Small intestine (tissue), 7 donors: ENCODE measurements around the gene CLSTN3. TPM values are rescaled to one million over a fixed set of nuclear protein-coding genes. Genes with fewer than 3 reads are reported as not detected.

Experiments used
- DNase-seq, 2 donors: peaks; one replicate each; pipeline versions ENCODE4 v3.0.0 to v3.0.0-alpha.2; 2013
- FAIRE-seq: peaks from 2 replicates; lab custom pipeline; 2012; peaks lifted over from hg19 to GRCh38; lab: Jason Lieb, UNC
- H3K27ac ChIP-seq, 3 donors: one replicate each; pipeline ENCODE4 v1.5.1; 2013; ENCODE audit warnings: low read length in 2 of 3, mild to moderate bottlenecking in 2 of 3, control low read depth in 1 of 3, inconsistent platforms in 1 of 3, low read depth in 1 of 3, moderate library complexity in 1 of 3
- H3K27me3 ChIP-seq, 3 donors: one replicate each; pipeline ENCODE4 v1.6.1; 2013; ENCODE audit warnings: low read length in 3 of 3, inconsistent platforms in 1 of 3; ENCODE audit not compliant: control insufficient read depth in 3 of 3, insufficient read depth in 3 of 3
- H3K36me3 ChIP-seq, 3 donors: one replicate each; pipeline ENCODE4 v1.6.1; 2013; ENCODE audit warnings: low read length in 3 of 3, inconsistent platforms in 1 of 3, low read depth in 1 of 3, mild to moderate bottlenecking in 1 of 3, moderate library complexity in 1 of 3; ENCODE audit not compliant: control insufficient read depth in 3 of 3, insufficient read depth in 2 of 3
- H3K4me1 ChIP-seq, 3 donors: one replicate each; pipeline ENCODE4 v1.6.1; 2013; ENCODE audit warnings: low read length in 2 of 3, inconsistent platforms in 1 of 3, low read depth in 1 of 3, mild to moderate bottlenecking in 1 of 3, moderate library complexity in 1 of 3; ENCODE audit not compliant: control insufficient read depth in 3 of 3, insufficient read depth in 2 of 3
- H3K4me3 ChIP-seq, 3 donors: one replicate each; pipeline ENCODE4 v1.5.1; 2013; ENCODE audit warnings: low read length in 3 of 3, control low read depth in 1 of 3, inconsistent platforms in 1 of 3, low read depth in 1 of 3, mild to moderate bottlenecking in 1 of 3, moderate library complexity in 1 of 3
- H3K9me3 ChIP-seq, 2 donors: one replicate each; pipeline ENCODE4 v1.6.1; 2013; ENCODE audit warnings: low read depth in 1 of 2, low read length in 1 of 2; ENCODE audit not compliant: control insufficient read depth in 2 of 2, insufficient read depth in 1 of 2
- WGBS, 3 donors: extraction: QIAGEN DNeasy Blood & Tissue Kit; methylation state at CpG; one replicate each; pipeline ENCODE4 v1.1.7; 2013; 5-methylcytosine and 5-hydroxymethylcytosine counted together
- polyA plus RNA-seq, 4 donors: library from polyadenylated mRNA; stranded (reverse) in 3 of 4; unstranded in 1 of 4; fragments of 200-250 nt in 3 of 4; fragments of 120-200 nt in 1 of 4; gene quantifications; one replicate each; pipeline versions ENCODE4 v1.2.1 to v1.2.3, GENCODE V29; 2013
- donor health status: healthy with polysubstance abuse.
- donor health status: control.
- donor health status: control.
- donor health status: Bipolar disorder and iron deficiency.
- donor health status: healthy.

Gene CLSTN3
- polyA plus RNA-seq, 4 donors, result 6.5 to 61.6 (median 13.8) TPM

GRCh38 chr12:7123806-7124522 is 6.2 kb upstream of the CLSTN3 start:
- H3K4me1 ChIP-seq, result peaks cover 0 to 35% (median 2%) of the 10 kb centered on the region in 3 donors
- H3K27ac ChIP-seq, result peak overlapping the region in 2 of 3 donors; percentile 37 to 40
- H3K36me3 ChIP-seq, result peaks cover 0 to 38% (median 2%) of the 10 kb centered on the region in 3 donors
- WGBS, 3 donors, result 65 to 77% (median 73%) methylated on average over 11 of the region's 11 CpGs
- H3K4me3 ChIP-seq, result no peak overlapping the region
- DNase-seq, result peak in 1 of 2 donors; percentile 54
- H3K9me3 ChIP-seq, result no peaks in the 10 kb centered on the region
- no peaks in the 10 kb centered on the region for H3K27me3 ChIP-seq
- FAIRE-seq, result no peak

DNA sequence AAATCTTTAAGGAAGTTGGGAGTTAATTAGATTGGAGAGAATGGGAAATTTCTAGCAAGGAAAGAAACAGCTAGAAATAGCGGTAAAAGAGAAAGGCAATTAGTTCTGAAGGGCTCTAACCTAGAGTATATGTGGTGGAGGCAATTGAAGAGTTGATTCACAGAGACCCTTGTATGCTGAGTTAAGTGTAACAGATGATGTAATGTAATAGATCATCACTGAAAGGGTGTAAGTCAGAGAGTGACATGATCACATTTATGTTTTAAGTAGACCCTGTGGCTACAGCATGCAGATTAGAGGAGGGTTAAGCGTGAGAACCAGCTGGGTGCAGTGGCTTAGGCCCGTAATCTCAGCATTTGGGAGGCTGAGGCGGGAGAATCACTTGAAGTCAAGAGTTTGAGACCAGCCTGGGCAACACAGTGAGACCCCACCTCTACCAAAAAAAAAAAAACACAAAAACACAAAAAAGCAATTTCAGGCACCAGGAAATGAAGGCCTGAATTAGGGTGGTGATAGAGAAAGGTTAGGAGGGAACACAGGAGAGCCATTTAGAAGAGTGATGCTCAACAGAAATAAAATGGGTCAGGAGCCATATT is 4.4 kb upstream of the CLSTN3 start:
- FAIRE-seq (no peak), DNase-seq (no peak)
- 68 to 94% (median 86%) methylated on average over 4 of the region's 4 CpGs for WGBS, 3 donors
- no peak overlapping the region for H3K4me3 ChIP-seq
- H3K36me3 ChIP-seq, result peaks cover 0 to 26% (median 2%) of the 10 kb centered on the region in 3 donors
- no peak overlapping the region for H3K27ac ChIP-seq
- peaks cover 2 to 44% (median 3%) of the 10 kb centered on the region in 3 donors for H3K4me1 ChIP-seq
- H3K9me3 ChIP-seq, result no peaks in the 10 kb centered on the region
- no peaks in the 10 kb centered on the region for H3K27me3 ChIP-seq

GRCh38 chr12:7127916-7128626 is 2.1 kb upstream of the CLSTN3 start:
- Histone ChIP-seq H3K4me3 (peak overlapping the region in 1 of 3 donors; percentile 4), H3K9me3 (no peaks in the 10 kb centered on the region), H3K27ac (peak overlapping the region in 2 of 3 donors; percentile 28 to 55), H3K27me3 (no peaks in the 10 kb centered on the region), H3K4me1 (peaks cover 2 to 50% (median 3%) of the 10 kb centered on the region in 3 donors), H3K36me3 (peaks cover 0 to 6% (median 0%) of the 10 kb centered on the region in 3 donors)
- WGBS, 3 donors, result 81 to 86% (median 82%) methylated on average over 17 of the region's 17 CpGs
- peak in 1 of 2 donors; percentile 32 for DNase-seq
- FAIRE-seq, result no peak

GRCh38 chr12:7128681-7129286 is 1.4 kb upstream of the CLSTN3 start, which contains the start of gene RBP5:
Gene RBP5, minus strand, starts transcription at chr12:7128889. Its CDS starts 114 bp downstream, at chr12:7128775.
- Histone ChIP-seq H3K36me3 (peaks cover 0 to 7% (median 0%) of the 10 kb centered on the region in 3 donors), H3K27me3 (no peaks in the 10 kb centered on the region), H3K4me3 (peak within 1 kb of the TSS; percentile 53 to 91 (median 56)), H3K4me1 (peaks cover under 1 to 43% (median 3%) of the 10 kb centered on the region in 3 donors), H3K27ac (peak within 1 kb of the TSS in 2 of 3 donors; percentile 62 to 89), H3K9me3 (no peaks in the 10 kb centered on the region)
- FAIRE-seq, result no peak
- DNase-seq, result peak in 1 of 2 donors; percentile 25
- 52 to 69% (median 54%) methylated on average over 6 to 7 of the region's 7 CpGs for WGBS, 3 donors

DNA sequence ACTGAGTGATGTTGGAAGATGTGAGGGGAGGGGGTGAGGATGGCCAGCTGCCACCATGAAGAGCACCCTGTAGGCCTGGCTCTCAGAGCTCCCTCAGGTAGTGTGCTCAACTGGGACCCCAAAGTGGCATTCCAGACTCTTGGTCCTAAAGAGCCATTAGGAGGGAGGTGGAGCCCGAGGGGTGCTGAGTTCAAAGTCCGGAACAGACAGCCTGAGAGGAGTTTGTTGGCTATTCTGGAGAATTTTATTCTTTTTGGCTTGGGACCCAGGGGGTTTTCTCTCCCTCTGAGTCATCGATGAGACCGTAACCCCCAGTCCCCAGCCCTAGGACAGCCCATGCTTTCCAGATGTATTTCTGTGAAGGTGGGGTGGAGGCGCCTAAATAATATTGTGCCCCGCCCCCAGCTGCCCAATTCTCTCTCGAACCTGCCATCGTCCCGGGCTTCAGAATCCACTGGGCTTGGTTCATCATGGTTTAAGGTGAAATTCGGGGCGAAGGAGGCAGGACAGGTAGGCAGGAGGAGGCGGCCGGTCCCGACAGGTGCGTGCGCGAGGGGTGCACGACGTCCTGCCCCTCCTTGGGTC is 792 bp upstream of the CLSTN3 start:
- Histone ChIP-seq H3K27ac (peak overlapping the region in 2 of 3 donors; percentile 62 to 89), H3K4me1 (peaks cover 0 to 43% (median 3%) of the 10 kb centered on the region in 3 donors), H3K9me3 (no peaks in the 10 kb centered on the region), H3K27me3 (no peaks in the 10 kb centered on the region), H3K36me3 (peaks cover 0 to 11% (median 0%) of the 10 kb centered on the region in 3 donors), H3K4me3 (peak overlapping the region; percentile 53 to 91 (median 56))
- peak in 1 of 2 donors; percentile 48 for DNase-seq
- no peak for FAIRE-seq
- 3 to 5% (median 4%) methylated on average over 19 of the region's 19 CpGs for WGBS, 3 donors

DNA sequence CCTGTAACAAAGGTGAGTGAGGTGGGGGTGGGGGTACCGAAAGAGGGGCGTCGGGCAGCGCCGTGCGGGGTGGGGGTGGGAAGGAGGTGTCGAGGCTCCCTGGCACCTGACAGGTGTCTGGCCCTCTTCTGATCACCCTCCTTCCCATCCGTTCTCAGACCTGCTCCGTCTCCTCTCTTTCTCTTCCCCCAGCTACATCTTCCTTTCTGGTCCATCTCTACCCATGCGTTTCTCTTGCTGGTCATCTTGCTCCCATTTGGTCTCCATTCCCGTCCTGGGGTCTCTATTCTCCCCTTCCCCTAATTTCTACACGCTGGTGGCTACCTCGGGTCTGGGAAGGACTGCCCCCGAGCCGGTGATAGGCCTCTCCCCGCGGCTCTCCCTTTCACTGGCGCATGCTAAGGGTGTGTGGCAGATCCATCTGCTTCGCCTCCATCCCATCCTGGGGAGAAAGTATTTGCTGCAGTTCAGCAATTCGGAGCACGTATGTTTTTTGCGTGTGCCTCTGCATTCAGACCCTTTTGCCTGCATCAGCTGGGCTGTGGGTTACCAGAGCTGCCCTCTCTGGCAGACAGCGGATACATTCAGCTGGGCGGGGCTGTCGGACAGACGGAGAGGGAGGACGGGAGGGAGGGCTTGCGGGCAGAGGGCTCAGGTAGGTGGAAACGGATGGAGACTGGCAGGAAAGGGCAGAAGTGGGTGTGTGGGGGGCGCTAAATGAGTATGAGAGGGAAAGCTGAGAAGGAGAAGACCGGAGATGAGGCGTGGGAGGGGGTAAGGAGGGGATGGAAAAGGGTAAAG is 730 bp downstream of the CLSTN3 start:
- Histone ChIP-seq H3K36me3 (peaks cover 0 to 25% (median 3%) of the 10 kb centered on the region in 3 donors), H3K4me3 (peak overlapping the region; percentile 53 to 91 (median 56)), H3K4me1 (peaks cover 0 to 45% (median 3%) of the 10 kb centered on the region in 3 donors), H3K27ac (peak overlapping the region; percentile 6 to 89 (median 61)), H3K27me3 (no peaks in the 10 kb centered on the region), H3K9me3 (no peaks in the 10 kb centered on the region)
- no peak for FAIRE-seq
- DNase-seq, result peak; percentile 46 to 70
- 2 to 3% (median 2%) methylated on average over 29 to 32 of the region's 32 CpGs for WGBS, 3 donors

GRCh38 chr12:7131502-7131866 is 1.3 kb downstream of the CLSTN3 start:
- Histone ChIP-seq H3K27me3 (no peaks in the 10 kb centered on the region), H3K4me1 (peaks cover 0 to 45% (median 3%) of the 10 kb centered on the region in 3 donors), H3K4me3 (peak overlapping the region in 1 of 3 donors; percentile 91), H3K9me3 (no peaks in the 10 kb centered on the region), H3K27ac (peak overlapping the region in 2 of 3 donors; percentile 6 to 24), H3K36me3 (peaks cover 0 to 31% (median 3%) of the 10 kb centered on the region in 3 donors)
- 26 to 42% (median 28%) methylated on average over 6 to 7 of the region's 7 CpGs for WGBS, 3 donors
- no peak for FAIRE-seq
- DNase-seq, result no peak
